HG03103 (cell line): Measurements from ENCODE around the gene ATXN3.
"Not testable (repeated sequence)": the region's sequence is repeated elsewhere in the genome, so short reads cannot be mapped to it uniquely, and the experiment has no call there.

ENCODE experiments used
- ATAC-seq: cut with Tn5 transposase; IDR thresholded peaks from one replicate; pipeline ENCODE4 v1.9.1; 2021; ENCODE audit warnings: low read depth; ENCODE audit not compliant: unreplicated experiment

ATXN3 gene

DNA sequence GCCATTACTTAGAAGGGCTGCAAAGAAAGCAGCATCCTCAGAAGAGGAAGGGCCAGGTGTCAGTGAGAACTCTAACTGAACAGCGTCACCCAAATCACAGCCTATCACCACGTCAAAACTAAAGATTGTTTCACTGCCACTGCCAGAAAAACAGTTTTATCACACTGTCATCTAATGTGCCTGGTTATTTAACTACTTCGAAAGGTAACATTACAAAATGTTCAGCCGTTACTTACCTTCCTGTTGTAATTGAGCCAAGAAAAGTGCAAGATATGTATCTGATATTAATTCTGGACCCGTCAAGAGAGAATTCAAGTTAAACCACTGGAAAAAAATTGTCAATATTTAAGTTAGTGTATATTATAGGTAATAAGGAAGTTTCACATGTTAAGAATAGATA lies 17.9 kb downstream of the ATXN3 start:
- ATAC-seq: no peak

DNA sequence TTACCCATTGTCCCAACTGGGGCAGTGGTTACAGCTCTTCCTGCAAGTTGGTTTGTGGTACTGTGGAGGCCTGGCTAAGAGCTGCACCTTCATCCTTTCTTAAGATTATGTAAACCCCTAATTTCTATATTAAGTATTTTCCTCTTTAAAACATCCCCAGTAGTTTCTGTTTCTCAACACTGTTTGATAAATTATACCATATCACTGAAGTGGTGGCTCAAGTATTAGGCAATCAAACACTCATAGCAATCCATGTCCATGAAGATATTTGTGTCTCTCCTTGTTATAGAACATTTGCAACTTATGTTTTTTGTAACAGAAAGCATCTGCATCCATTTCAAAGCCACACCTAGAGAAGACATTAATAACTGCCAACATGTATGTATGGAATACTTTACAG lies 31.8 kb downstream of the ATXN3 start:
- ATAC-seq: no peak

DNA sequence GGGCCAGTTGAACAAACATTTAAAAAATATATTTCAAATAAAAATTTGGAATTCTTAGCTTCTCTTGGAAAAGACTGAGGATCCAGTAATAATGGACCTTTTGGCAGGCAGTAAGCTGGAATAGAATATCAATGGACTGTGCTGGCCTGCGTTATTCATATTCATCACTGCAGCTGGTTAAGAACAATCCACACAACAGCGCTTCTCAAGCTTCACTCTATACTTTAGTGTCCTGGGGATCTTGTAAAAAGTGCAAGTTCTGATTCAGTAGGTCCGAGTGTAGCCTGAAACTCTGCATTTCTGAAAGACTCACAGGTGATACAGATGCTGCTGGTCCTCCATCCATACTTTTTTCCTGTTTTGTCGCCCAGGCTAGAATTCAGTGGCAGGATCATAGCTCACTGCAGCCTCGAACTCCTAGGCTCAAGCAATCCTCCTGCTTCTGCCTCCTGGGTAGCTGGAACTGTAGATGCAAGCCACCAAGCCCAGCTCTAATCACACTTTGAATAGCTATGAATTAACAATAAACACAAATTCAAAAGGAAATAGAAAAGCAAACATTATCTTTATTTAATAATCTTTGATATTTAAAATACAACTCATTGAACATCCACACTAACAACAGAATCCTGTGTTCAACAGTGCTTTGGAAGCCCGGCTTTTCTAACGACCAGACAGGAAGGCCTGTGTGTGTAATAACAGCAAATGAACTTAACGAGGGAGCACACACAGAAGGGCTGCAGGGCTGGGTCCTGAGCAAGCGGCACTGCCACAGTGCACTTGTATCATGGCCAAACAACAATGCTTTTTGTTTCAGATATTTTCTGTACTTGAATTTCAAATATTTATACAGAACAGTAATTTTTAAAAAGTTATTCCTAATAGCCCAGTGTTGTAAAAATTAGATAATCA lies 48.1 kb downstream of the ATXN3 start:
- ATAC-seq: no peak

DNA sequence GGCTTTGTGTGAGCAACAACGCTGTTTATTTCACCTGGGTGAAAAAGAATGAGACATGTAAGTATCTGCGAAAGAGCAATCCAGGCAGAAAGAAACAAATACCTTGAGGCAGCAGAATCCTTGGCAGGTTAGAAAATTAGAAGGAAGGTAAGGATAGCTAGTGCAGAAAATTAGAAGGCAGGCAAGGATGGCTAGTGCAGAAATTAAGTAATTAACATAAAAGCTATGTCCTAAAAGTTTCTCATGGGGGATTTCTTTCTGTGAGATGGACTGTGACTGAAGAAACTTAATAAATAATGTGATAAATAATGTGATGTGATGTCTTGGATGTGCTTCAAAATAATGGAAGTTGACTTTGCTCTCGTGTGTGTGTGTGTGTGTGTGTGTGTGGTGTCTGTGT lies 56.6 kb downstream of the ATXN3 start:
- ATAC-seq: no peak

DNA sequence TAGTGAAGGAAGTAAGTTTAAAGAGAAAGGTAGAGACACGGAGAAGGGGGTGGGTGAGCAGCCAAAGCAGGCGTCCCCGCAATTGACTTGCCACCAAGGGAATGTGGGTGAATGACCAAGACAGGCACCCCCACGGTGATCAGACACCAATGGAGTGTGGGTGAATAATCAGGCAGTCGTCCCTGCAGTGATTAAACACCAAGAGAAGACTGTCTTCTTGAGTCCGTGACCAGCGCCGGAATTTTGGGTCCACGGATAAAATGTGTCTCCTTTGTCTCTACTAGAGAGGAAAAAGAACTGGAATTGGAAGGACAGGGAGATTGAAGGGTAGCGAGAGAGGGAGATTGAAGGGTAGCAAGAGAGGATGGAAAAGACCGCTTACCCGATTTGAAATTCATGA lies 57.2 kb downstream of the ATXN3 start:
- ATAC-seq: not testable (repeated sequence)

DNA sequence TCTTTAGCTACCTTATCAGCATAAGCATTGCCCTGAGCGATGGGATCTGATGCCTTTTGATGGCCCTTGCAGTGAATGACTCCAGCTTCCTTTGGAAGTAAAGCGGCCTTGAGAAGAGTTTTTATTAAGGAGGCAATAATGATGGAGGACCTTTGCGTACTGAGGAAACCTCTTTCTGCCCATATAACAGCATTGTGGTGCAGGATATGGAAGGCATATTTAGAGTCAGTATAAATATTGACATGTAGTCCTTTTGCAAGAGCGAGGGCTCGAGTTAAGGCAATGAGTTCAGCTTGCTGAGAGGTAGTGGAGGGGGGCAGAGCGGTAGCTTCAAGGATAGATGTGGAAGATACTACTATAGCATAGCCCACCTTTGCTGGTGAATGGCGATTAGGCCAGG lies 60.5 kb downstream of the ATXN3 start:
- ATAC-seq: not testable (repeated sequence)

DNA sequence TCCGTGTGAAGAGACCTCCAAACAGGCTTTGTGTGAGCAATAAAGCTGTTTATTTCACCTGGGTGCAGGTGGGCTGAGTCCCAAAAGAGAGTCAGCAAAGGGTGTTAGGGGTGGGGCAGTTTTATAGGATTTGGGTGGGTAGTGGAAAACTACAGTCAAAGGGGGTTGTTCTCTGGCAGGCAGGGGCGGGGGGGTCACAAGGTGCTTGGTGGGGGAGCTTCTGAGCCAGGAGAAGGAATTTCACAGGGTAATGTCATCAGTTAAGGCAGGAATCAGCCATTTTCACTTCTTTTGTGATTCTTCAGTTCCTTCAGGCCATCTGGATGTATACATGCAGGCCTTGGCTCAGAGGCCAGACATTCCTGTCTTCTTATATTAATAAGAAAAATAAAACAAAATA lies 64.6 kb downstream of the ATXN3 start:
- ATAC-seq: not testable (repeated sequence)

DNA sequence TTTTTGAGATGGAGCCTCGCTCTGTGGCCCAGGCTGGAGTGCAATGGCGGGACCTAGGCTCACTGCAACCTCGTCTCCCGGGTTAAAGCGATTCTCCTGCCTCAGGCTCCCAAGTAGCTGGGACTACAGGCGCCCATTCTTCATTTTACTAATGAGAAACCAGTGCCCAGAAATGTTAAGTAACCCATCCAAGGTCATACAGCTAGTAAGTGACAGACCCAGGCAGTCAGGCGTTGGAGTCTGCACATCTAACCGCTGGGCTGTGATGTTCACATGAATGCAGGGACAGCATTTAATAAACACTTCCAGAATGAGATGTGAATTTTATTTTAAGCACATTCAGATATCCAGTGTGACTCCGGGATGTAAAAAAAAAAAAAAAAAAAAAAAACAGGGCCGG lies 65.2 kb downstream of the ATXN3 start:
- no peak for ATAC-seq

DNA sequence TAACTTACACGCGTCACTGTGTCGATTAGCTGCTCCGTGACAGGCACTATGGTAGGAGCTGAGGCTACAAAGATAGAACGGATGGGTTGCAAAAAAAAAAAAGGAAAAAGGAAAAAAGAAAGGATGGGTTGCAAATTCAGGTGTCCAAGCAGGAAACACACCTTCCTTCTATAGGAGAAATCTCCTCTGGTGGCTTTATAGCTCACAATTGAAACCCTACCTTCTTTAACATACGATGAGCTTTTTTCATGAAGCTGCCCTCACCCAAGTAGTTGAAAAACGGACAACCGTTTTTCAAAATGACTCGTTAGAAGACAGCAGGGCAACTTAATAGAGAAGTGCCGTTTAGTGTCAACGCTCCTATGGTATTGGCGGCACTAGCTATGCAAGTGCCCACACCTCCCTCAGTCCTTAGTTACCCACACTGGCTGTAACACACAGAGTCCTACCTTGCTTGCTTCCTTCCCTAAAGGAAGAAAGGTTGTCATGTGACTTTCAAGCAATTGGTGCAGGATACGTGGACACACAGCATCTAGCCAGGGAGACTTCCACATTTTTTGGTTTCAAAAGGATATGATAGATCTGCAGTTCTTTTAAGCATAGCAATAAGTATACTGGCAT lies 65.8 kb downstream of the ATXN3 start:
- no peak for ATAC-seq

DNA sequence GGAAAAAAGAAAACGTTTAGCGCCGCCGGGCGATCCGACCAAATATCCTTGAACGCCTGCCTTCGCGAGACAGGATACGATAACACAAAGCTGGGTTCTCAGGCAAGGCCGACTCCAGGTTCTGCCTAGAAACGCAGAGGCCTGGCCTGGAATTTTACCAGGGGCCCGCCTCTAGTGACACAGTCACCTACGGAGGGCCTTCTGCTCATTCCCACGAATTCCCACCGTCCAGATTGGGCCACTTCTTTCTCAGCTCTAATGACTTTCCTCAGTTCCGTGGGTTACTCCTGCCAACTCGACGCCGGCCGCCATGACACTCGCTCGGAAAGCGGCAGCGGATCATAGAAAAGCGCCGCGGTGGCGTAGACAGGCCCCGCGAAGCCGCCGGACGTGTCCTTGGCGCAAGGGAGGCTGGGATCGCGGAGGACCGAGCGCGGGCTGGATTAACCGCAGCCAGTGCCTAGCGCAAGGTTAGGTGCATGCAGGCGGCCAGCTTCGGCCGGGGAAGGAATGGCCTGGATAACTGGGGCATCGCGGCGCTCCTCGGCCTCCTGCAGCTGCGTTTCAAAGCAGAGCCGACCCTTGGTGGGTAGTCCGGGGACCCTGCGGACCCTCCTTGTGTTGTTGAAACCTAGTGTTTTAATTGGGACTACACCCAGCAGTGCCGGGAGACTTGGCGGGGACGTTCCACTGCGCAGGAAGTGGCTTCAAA lies 66.5 kb downstream of the ATXN3 start, which contains the start of gene TRIP11:
TSS of gene TRIP11 (minus strand) at position 341 of the 712 bp plus-strand sequence. CDS start 374 bp downstream, outside the sequence.
- peak; percentile 85 for ATAC-seq

DNA sequence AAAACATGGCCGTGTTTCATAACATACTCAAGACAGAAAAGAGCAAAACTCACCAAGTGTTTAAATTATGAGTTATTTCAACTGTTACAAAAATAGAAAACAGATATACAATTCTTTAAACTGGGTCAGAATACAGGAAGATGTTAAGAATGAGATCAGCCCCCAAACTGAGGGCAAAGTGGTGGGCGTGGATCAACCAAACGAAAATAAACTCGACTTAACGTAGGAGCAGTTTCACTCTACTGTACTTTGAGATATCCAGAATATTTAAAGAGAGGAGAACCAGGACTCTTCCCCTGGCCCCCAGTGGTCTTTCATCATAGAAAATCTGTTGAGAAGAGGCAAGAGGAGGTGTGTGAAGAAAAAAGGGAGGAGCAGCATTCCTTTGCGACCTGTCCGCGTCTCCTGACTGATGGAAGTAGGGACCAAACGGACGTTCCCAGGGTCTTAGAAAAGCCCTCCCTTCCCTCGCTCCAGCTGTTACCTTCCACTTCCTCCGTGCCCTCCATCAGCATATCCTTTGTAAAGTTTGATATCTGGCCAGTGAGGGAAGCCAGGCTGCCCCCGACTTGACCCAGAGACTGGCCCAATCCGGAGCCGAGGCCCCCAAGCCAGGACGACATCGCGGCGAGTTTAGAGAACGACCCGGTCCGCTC lies 67.2 kb downstream of the ATXN3 start:
- ATAC-seq: no peak

DNA sequence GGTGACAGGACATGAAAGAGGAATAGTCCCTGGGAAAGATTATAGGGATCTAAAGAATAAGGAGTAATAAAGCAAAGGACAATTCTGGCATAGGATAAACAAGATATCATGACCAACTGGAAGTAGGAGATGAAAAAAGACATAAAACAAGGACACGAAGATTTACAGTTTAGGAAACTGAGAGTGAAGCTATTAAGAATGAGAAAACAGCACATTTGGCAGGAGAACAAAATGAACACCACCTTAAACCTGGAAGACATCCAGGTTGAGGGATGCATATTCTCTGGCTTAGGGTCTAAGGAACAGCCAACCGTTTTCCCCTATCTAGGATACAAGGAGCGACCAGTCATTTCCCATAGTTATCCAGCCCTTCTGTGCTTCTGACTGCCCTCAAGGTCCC lies 68.4 kb downstream of the ATXN3 start:
- ATAC-seq: no peak

DNA sequence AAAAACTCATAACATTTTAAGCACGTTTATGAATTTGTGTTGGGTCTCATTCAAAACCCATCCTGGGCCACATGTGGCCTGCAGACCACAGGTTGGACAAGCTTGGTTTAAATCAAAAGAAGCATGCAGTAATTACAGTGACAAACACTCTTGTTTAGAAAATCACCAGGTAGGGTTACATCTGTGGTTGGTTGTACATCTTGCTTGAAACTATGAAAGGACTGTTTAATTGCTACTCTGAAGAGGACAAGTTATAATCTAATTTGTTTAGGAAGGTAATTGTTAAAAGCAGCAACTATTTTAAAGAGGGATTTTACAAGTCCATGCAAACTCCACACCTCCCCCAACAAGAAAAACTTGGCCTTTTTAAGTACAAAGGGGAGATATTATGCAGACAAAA lies 70.5 kb downstream of the ATXN3 start:
- ATAC-seq: no peak

DNA sequence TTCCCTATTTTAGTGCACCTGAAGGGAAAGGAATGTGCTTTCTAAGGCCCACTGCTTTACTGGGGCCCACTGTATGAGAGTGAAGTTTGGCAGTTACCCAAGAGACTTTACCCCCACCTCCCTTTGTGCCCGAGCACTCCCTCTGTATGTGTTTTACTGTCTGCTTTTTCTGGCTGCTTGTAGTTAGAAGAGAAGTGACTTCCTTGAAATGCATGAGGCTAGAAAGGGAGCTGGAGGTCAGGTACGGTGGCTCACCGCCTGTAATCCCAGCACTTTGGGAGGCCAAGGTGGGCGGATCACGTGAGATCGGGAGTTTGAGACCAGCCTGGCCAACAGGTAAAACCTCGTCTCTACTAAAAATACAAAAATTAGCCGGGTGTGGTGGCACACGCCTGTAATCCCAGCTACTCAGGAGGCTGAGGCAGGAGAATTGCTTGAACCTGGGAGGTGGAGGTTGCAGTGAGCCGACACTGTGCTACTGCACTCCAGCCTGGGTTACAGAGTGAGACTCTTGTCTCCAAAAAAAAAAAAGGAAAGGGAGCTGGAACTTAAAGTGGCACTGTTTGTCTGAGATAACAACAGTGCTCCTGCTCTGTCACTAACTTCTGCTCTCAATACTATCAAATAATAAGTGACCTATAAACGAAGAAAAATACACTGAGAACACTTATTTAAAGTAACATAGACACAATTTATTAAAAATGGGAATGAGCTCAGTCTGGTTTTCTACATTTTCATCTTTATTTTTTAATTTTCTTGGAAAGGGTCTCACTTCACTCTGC lies 72.3 kb downstream of the ATXN3 start:
- no peak for ATAC-seq

DNA sequence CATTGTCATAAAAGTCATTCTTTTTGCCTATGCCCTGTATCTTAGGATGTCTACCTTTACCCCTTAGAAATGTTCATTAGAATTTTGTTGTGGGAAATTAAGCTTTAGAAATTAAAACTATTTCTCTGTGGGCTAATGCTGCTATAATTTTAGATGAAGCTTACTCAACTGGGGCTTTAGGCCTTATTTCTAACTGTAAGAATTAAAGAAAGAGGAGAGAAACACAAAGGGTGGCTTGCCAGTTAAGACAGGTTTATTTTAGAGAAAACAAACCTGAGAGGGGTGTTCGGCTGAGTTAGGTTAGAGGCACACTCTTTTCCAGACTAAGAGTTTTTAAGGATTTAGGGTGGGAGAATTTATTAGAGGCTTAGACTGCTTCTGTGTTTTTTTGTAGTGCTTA lies 72.9 kb downstream of the ATXN3 start:
- ATAC-seq: no peak

DNA sequence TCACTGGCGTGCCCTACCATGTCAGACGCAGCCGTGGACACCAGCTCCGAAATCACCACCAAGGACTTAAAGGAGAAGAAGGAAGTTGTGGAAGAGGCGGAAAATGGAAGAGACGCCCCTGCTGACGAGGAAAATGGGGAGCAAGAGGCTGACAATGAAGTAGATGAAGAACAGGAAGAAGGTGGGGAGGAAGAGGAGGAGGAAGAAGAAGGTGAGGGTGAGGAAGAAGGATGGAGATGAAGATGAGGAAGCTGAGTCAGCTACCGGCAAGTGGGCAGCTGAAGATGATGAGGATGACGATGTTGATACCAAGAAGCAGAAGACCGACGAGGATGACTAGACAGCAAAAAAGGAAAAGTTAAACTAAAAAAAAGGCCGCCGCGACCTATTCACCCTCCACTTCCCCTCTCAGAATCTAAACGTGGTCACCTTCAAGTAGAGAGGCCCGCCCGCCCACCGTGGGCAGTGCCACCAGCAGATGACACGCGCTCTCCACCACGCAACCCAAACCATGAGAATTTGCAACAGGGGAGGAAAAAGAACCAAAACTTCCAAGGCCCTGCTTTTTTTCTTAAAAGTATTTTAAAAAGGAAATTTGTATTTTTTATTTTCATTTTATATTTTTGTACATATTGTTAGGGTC lies 79.7 kb downstream of the ATXN3 start:
- no peak for ATAC-seq

DNA sequence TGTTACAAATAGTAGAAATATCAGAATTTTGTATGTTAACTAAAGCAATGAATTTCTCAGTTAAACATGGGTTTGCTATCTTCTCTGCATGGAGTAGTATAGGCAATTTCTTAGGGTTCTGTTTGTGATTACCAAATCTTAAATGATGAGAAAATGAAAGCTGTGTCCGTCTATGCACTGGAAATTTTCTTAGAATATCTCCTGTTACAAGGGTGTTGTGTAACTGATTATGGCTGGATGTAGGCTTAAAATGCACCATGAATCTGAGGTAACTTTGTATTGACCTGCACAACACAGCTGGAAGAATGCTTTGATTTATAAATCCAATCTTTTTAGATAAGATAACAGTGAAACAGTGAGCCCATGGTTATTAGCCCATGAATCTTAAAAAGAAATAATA lies 84.3 kb downstream of the ATXN3 start:
- ATAC-seq: no peak

DNA sequence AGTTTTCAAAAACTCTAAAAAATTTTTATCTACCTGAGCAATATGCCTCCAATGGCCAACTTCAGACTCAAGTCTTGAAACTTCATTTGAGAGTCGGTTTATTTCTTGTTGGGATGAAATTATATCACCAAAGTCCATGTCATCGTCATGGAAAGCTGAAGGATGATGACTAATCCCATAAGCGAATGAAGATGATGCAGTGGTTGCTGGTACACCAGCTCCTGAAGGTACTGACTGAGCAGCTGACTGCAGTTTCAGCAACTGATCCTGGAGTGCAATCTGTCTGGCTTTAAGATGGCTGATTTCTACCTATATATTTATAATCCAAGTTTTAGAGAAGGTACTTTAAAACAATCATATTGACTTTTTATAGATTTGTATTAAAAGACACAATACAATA lies 84.9 kb downstream of the ATXN3 start:
- ATAC-seq: no peak

DNA sequence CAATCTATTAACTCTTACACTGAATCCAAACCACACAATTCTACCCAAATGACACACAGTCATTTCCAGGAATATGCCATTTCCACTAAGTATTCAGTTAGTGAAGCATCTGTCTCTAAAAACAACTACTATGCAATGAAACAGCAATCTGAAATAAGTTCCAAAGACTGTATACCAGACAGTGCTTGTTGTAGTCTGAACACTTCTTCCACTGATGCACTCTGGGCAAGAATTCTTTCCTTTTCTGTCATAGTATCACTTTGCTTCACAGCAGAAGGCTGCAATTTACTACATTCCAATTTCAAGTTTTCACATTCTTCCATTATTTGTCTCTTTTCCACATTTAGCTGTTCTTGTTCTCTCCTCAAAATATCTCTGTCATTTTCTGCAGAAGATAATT lies 92.3 kb downstream of the ATXN3 start:
- no peak for ATAC-seq
